CD4-positive, alpha-beta T cell treated with Interleukin-17A for 4 hours (primary cell): ENCODE measurements around the gene MICALL2.
A peak's percentile ranks its signal among the peaks of the same experiment; 100 is the strongest.

Source experiments
- DNase-seq: peaks from one replicate; pipeline ENCODE4 v3.0.0-alpha.2; 2020; ENCODE audit warnings: mixed read lengths

Gene MICALL2

DNA sequence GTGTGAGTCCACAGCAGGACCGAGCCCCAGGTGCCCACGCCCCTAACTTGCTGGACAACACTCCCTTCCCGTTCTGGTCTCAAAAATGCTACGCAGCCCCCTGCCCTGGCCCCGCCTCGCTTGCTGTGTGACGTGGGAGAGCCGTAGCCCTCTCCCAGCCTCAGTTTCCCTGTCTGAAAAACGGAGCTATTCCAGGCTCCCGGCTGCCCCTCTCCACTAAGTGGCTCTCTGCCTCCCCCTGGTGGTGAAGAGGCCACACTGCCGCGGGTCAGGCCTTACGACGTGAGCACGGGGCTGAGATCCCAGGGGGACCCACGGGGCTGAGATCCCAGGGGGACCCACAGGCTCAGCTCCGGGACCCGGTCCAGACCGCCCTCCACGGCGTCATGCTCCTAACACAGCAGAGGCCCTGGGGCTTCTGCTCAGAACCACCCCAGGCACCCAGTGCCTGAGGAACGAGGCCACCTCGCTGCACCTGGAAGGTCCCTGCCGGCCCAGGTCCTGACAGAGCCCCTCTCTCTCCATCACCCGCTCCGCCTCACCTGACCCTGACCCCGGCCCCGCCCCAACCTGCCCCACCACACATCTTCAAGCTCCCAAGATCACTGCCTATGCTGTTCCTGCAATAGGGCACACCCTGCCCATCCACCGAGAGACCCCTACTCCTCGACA lies 26.7 kb downstream of the MICALL2 start:
- DNase-seq = peak; percentile 87

DNA sequence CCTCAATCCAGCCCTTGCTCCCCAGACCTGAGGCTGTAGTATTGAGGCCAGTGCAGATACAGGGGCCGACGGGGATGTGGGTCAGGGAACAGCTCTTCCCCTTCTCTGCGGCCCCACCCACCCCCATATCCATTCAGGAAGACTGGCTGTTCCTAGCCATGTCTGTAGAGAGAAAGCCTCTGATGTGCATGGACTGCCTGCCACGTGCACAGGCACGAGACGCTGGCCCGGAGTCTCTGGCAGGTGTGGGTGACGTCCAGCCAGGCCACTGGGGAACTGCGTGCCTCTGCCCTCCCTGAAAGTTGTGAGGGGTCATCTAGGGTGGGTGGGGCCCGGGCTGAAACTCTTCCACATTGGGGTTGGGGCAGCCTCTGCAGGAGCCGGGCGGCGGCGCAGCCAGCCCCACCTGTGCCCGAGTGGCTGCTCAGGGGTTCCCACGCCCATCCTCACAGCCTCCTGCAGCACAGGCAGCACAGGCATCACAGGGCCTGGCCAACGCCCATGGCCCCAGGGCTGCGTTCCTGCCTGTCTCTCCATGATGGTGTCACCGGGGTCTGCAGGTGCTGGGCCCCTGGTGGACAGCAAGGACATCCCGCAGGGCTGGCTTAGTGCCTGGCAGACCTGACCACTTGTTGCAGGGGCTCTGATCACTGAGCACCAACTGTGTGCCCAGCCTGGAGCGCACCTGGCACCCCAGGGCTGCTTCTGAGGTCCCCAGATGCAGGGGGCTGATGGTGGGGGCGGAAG lies 27.5 kb downstream of the MICALL2 start:
- DNase-seq = no peak

DNA sequence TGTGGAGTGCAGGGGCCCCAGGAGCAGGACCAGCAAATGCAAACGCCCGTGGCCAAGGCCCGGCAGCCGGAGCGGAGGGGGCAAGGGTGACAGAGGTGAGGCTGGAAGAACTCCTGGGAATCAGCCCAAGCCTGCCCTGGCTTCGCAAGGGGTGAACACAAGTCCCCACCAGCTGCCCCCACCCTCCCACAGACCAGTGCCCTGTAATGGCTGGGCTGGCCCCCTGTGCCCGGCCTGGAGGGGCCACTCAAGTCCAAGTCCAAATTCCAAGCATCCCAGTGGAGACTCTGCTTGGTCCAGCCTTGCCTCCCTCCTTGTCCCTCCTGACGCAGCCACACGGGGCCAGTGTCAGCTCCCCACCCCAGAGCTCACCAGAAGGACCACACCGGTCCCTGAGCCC lies 28.0 kb downstream of the MICALL2 start:
- DNase-seq = no peak

DNA sequence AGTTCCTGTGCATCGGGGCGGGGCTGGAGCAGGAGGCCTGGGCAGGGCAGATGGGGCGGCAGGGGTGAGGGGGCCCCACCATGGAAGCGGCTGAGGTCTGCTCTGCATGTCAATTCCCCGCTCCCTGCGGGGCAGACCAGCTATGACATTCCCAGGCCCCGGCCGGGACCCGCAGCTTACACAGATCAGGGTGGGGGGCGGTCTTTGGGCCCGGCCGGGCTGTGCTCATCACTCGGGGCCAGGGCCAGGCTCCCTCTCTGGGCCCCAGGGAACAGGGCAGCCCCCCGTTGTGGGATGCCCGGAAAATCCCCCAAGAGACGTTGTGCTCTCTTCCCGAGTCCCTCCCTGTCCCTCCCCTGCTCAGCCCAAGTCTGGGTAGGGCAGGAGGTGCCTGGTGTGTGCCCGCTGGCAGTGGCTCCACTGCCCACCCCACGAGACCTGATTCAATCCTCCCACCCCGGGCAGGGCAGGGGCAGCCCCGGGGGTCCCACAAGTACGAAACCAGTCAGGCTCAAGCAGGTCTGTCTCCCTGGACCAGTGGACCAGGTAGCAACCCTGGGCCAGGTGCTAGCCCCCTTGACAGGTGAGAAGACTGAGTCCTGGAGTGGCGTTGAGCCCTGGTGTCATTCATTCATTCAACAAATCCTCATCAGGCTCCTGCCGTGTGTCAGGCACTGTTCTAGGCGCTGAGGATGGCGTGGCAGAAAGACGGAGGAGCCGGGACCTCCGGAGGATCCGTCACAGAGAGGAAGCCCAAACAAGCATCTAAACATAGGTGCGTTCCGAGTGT lies 29.0 kb downstream of the MICALL2 start:
- no peak for DNase-seq

DNA sequence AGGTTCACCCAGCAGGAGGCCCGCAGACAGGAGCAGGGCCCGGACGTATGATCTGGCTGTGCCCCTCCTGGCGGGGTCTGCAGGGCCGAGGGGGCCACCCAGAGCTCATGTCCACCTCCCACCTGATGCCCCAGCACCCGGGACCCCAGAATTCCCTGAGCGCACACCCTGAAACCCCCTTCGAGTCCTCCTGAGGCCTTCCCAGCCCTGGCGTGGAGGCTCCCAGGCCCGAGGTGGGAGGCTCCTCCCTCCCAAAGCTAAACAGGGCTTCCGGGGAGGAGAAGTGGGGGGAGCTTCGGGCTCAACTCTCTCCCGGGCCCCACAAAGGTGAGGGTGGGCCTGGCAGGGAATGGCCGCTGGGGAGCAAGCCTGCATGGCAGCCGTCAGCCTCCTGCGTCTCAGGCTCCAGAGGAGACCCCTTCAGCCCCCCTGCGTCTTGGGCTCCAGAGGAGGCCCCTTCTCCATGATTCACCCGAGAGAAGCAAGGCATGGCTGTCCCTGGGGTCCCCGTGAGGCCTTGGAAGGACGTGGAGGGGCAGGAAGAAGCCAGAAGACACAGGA lies 30.2 kb downstream of the MICALL2 start:
- DNase-seq = no peak

DNA sequence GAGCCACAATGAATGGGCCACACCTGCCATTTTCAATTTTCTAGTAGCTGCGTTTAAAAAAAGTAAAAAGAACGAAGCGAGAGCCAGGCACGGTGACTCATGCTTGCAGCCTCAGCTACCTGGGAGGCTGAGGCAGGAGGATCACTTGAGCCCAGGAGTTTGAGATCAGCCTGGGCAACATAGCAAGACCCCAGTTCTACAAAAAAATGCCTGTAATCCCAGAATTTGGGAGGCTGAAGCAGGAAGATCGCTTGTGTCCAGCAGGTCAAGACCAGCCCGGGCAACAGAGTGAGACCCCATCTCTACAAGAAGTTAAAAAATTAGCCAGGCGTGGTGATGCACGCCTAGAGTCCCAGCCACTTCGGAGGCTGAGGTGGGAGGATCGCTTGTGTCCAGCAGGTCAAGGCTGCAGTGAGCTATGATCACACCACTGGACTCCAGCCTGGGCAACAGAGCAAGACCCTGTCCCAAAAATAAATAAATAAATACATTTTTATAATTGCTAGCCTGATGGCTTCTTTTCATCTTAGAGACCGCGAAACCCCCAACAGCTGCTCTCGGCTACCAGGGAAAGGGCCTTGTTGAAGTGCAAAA lies 32.1 kb downstream of the MICALL2 start:
- DNase-seq = no peak

DNA sequence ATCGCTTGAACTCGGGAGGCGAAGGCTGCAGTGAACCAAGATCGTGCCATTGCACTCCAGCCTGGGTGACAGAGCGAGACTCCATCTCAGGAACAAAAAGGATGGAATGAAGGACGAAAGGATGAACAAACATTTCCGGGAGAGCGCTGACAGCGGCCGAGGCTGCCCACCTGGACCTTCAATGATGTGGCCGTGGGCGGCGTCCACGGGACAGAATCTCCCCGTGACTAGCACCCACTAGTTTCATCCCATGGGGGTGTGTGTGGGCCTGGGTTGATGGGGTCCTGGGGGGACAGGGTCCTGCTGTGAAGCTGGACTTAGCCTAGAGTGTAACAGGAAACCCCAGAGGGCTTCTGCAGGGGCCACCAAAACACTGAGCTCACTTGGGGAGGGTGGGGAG lies 32.8 kb downstream of the MICALL2 start:
- no peak for DNase-seq

DNA sequence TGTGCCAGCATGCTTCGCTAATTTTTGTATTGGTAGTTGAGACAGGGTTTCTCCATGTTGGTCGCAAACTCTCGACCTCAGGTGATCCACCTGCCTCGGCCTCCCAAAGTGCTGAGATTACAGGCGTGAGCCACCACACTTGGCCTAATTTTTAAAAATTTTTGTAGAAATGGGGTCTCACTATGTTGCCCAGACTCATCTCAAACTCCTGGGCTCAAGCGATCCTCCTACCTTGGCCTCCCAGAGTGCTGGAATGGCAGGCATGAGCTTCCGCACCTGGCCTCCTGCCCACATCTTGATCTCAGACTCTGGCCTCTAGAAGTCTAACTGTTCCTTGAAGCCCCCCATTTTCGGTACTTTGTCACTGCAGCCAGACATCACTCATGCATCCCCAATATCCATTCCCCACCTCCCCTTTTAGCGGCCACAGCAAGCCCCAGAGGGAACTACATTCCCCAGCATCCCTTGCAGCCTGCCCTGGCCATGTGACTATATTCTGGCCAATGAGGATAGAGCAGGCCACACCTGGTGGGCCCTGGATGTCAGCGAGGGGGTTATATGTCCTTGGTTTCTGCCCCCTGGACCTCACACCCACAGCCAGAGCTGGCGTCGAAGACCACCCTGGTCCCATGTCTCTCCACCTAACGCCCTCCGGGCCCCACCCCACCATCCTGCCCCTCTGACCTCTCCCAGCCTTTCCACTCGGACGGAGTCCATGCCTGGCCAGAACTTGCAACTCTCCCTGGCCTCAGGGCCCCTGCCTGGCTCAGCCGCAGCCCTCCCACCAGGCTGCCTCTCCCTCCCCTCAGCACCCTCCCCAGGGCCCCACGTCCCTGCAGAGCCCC lies 33.8 kb downstream of the MICALL2 start:
- no peak for DNase-seq

DNA sequence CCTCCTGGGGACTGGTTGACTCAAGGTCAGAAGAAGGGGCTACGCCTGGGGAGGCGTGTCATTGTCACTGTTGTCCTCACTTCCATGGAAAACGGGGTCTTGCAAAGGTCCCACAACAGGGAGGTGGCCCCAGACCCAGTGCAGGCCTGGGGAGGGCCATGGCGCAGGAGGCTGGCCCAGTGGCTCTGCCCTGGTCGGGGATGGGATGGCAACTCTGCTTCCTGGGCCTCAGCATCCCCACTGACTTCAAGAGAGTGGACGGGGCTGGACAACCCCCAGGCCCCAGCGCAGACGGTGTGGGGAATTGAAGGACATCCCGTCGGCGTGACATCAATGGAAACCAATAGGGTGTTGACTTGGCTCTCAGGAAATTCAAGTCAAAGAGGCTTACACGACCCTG lies 35.2 kb downstream of the MICALL2 start:
- no peak for DNase-seq

DNA sequence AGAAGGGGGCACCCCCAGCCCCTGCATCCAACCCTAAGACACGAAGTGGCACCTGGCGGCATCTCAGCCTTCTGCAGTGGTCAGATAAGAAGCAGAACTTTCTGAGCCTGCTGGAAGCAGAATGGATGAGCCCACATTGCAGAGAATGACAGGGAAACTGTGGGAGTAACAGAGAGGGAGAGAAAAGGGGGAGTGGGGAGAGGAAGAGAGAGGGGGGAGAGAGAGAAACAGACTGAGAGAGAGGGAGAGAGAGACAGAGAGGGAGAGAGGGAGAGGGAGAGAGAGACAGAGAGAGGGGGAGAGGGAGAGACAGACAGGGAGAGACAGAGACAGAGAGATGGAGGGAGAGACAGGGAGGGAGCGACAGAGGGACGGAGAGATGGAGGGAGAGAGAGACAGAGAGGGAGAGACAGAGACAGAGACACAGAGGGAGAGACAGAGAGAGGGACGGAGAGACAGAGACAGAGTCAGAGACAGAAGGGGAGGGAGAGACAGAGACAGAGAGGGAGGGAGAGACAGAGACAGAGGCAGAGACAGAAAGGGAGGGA lies 35.9 kb downstream of the MICALL2 start:
- DNase-seq = no peak

DNA sequence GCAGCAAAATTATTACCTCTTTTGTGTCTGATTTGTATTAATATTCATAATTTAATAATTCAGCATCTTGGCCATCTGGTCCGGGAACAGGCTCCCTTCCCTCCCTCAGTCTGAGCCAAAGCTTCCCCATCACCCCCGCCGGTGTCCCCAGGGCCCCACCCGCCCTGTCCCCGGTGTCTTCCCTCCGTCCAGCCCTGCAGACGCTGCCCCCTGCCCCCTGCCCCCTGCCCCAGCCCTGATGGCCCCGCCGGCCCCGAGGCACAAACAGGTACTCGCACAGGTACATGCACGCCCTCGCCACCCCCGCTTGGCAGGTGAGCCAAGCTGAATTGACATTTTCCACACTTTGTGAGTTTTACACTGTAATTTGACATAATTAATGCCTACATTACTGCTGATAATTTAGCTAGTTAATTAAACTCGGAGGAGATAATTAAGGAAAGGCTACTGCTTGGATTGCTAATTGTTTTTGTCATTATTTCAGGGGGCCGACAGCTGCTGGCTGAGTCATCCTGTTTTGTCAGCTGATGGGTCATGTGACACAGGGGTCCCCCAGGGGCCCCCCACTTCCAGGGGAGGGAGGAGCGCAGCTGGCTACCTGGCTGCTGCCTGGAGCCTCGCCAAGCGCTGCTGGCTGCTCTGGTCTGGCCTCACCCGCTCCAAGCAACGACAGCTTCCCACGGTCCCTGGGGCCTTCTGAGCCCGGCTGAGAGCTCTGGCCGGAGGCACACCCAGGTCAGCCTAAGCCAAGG lies 36.6 kb downstream of the MICALL2 start:
- DNase-seq = no peak

DNA sequence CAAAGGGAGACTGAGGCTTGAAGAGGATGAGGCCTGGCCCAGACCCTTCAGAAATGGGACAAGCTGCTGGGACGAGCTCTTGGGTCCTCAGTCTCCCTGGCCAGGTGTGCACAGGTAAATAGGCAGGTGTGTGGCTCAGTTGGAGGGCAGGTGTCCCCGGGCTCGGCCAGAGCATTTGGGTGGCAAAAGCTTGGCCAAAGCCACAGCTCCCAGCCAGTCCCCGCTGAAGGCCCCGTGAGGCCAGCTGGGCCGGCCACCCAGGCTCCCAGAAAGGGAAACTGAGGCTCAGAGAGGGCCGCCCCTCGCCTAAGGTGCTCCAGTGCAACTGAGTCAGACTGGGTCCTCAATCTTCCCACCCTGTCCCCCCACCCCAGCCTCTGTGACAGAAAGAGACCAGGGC lies 37.3 kb downstream of the MICALL2 start:
- no peak for DNase-seq

DNA sequence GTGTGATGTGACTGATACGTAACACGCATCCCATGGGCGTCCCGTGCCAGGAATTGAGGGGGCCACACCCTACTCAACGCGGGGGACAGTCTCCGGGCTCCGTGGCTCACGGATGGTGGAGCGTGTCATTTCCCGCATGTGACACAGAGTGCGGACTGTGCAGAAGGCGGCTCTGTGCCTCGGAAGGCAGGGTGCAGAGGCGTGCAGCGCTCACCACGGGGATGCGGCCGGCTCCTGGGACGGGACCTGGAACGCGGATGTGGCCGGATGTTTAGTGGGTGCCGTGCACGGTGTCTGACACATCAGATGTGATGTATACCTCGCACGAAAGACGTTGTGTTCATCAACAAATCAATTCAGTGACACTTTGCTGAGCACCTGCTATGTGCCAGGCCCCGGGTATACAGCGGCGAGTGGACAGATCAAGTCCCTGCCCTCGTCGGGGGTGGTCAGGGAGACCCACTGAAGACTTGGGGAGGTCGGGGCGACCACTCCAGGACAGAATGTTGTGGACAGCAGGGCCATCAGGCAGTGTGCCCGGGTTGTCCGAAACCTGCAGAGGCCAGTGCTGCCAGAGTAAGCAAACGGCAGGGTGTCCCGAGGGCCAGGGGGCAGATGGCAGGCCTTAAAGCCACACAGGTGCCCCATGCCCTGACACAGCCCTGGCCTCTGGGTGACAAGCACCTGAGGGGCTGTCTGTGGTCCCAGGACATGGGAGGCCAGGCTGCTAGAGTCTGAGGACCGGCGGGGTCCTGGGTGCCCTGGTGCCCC lies 38.1 kb downstream of the MICALL2 start:
- no peak for DNase-seq

DNA sequence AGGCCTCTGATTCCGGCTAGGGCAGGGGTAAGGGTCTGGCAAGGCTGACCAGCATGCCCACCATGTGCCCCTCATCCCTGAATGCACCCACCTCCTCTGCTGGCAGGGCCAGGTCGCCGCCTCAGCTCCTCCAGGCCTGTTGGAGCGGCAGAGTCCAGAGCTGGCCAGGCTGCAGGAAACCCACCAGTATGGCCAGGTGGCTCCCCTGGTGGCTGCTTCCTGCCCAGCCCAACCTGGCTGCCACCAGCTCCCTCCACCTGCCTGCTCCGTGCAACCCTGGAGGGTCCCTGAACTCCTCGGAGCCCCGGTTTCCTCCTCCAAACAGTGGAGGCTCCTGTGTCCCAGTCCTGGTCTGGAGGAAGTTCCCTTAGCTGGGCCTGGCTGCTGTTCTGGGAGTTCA lies 39.6 kb downstream of the MICALL2 start:
- DNase-seq = no peak

DNA sequence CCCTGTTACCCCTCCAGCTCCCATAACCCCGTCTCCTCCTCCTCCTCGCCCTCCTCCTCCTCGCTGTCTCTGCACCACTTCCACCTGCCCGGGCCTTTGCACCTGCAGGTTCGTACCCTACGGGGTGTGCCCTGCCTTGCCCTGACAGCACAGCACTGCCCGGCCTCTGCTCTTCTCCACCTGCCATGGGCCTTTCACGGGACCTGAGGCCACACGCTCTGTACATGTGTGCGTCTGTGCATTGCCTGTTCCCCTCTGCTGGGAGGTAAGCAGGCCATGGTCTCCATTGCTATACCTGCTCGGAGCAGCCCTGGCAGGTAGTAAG lies 40.0 kb downstream of the MICALL2 start:
- no peak for DNase-seq

DNA sequence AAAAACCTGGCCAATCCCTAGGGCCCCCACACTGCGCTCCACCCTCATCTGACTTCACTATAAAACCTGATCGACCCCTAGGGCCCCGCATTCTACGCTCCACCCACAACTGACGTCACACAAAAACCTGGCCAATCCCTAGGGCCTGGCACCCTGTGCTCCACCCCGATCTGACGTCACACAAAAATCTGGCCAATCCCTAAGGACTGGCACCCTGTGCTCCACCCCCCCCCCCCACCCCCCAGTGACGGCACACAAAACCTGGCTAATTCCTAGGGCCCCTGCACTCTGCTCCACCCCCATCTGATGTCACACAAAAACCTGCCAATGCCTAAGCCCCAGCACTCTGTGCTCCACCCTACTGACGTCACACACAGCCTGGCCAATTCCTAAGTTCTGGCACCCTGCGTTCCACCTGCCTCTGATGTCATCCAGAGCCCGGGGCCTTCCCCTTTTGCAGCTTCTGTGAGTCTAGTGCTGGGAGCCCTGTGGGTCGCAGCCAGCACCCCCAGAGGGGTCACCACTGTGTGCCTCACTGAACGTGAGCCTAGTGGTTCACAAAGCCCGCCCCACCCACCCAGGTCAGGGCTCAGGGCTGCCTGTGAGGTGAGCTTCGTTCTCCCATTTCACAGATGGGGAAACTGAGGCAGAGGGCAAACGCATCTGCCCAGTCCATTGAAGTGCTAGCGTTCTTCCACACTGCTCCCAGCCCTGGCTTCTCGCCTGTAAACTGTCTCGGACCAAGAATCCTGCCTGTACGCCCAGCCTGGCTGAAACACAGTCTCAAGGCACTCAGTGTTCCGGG lies 40.6 kb downstream of the MICALL2 start:
- DNase-seq = no peak

DNA sequence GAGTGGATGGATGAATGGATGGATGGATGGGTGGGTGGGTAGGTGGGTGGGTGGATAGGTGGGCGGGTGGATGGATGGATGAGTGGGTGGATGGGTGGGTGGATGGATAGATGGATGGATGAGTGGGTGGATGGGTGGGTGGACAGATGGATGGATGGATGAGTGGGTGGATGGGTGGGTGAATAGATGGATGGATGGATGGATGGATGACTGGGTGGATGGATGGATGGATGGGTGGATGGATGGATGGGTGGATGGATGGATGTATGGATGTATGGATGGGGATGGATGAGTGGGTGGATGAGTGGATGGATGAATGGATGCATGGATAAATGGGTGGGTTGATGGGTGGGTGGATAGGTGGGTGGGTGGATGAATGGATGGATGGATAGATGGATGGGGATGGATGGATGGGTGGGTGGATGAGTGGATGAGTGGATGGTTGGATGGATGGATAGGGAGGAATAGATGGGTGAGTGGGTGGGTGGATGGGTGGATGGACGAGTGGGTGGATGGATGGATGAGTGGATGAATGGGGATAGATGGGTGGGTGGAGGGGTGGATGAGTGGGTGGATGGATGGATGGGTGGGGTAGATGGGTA lies 43.8 kb downstream of the MICALL2 start:
- DNase-seq = no peak

DNA sequence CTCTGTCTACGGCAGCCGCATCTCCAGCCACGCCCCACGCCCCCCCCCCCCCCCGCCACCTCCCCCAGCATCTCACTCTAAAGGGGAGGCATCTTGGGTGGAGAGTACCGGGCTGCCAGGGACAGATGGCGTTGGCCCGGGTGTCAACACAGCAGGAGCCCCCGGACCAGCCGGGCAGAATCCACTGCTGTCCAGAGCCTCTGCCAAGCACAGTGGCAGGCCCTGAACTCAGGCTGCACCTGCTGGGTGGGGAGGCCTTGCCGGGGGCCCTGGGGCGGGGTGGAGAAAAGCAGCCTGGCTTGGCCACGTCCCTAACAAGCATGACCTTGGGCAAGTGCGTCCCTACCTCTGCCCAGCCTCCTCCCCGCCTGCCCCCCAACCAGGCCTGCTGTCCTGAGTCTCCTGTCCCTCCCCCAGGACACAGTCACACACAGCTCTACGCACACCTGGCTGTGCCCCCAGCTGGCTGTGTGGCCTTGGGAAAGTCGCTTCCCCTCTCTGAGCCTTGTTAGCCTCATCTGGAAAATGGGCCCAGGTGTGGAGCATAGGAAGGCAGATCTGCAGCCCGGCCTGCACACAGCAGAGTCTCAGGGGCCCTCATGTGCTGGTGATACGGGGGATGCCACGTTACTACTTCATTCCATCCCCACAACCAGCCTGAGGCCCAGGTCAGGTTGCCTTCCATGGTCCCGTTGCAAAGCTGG lies 45.2 kb downstream of the MICALL2 start:
- no peak for DNase-seq
